Measurements from ENCODE around the gene RASGEF1B. TPM values are rescaled to one million over a fixed set of nuclear protein-coding genes. Genes with fewer than 3 reads are reported as not detected.

The RASGEF1B gene
- total and polyA plus RNA-seq, 2 of the 4 experiments (the other 2 are of a cell fraction), result 0.09 to 0.36 TPM

DNA sequence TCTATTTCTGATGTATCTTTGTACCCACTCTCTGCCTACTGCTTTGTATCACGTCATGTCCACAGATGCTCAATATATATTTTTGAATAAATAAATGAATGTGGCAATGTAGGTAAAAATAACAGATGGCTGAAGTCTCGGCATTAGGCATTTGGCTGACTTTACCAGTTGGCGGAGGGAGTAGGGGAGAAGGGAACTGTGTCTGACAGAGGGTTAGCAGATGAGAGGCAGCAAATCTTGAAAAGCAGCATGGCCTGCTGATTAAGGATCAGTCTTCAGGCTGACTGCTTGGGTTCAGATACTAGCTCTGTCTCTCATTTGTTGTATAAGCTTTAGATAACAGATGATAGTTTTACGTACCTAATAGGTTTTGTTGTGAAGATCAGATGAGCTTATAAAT, 31.9 kb upstream of the RASGEF1B start:
- Histone ChIP-seq H2BK15ac (ENCODE audit: low read depth, low read length) (no peak overlapping the region), H3K23ac (ENCODE audit: low read depth, low read length) (no peak overlapping the region), H3K9me1 (ENCODE audit: insufficient read depth, low read length) (no peaks in the 10 kb centered on the region), H3K9ac (ENCODE audit: low read depth, low read length) (no peak overlapping the region), H2AK5ac (ENCODE audit: low read depth, low read length) (no peak overlapping the region), H3K4me3 (ENCODE audit: insufficient read depth, low read depth, low read length) (no peak overlapping the region), H3K4me1 (ENCODE audit: control insufficient read depth, insufficient read depth, low read length) (no peaks in the 10 kb centered on the region), H3K4me2 (ENCODE audit: low read depth, low read length) (no peak overlapping the region), H4K91ac (ENCODE audit: insufficient read depth, low read depth, low read length) (no peak overlapping the region), H2AFZ (replicated peaks; ENCODE audit: low read length, poor library complexity) (no peak overlapping the region), H4K8ac (ENCODE audit: low read depth in 2 of 2, low read length in 2 of 2) (no peak overlapping the region), H4K20me1 (ENCODE audit: insufficient read depth, low read length) (no peaks in the 10 kb centered on the region), H3K79me1 (ENCODE audit: low read depth in 1 of 2, low read length in 2 of 2) (no peaks in the 10 kb centered on the region), H3K27ac (ENCODE audit: insufficient read depth, low read length) (no peak overlapping the region), H2AK9ac (replicated peaks; ENCODE audit: low read depth, low read length, poor library complexity) (no peak overlapping the region), H2BK20ac (ENCODE audit: low read depth, low read length) (no peak overlapping the region), H3K18ac (ENCODE audit: low read depth, low read length) (no peak overlapping the region), H4K5ac (ENCODE audit: low read depth, low read length) (no peak overlapping the region), H3K14ac (replicated peaks; ENCODE audit: low read depth, low read length) (no peak overlapping the region), H3K56ac (ENCODE audit: extremely low read depth, insufficient read depth, low read length) (no peak overlapping the region), H3K4ac (ENCODE audit: low read depth, low read length) (no peak overlapping the region), H2BK5ac (ENCODE audit: low read depth, low read length, poor library complexity, severe bottlenecking) (no peak overlapping the region), H3K36me3 (ENCODE audit: control insufficient read depth, insufficient read depth, low read length) (no peaks in the 10 kb centered on the region), H3K9me3 (ENCODE audit: control insufficient read depth, insufficient read depth, low read length) (no peaks in the 10 kb centered on the region), H3K27me3 (ENCODE audit: control insufficient read depth, insufficient read depth, low read length) (peaks cover 17% of the 10 kb centered on the region), H2BK120ac (ENCODE audit: low read depth, low read length) (no peak overlapping the region)
- dilution Hi-C loops (cut with HindIII; ENCODE audit: low sequenced_read_pairs, unreplicated experiment) (no loop called here), in situ Hi-C loops (cut with MboI; ENCODE audit: low sequenced_read_pairs) (no loop called here), intact Hi-C loops (cut with micrococcal nuclease) (no loop called here)
- no TSS peak for BruUV-seq (replicated peaks)
- ChIA-PET POLR2A (ENCODE audit: unreplicated experiment) (no interaction called here), CTCF (no interaction called here)
- ATAC-seq (ENCODE audit: low read depth) (no peak), DNase-seq (no peak)
- no peak for TF ChIP-seq CHD1 (IDR thresholded peaks at IDR 0.05; ENCODE audit: low read depth, low read length)
- TF ChIP-seq MXI1 (IDR thresholded peaks at IDR 0.05; ENCODE audit: borderline replicate concordance, low read depth, low read length), result no peak
- no peak for TF ChIP-seq NFE2L2 (IDR thresholded peaks at IDR 0.05; ENCODE audit: low read depth, low read length)
- TF ChIP-seq CEBPB (IDR thresholded peaks at IDR 0.05; ENCODE audit: low read depth, low read length), result no peak
- TF ChIP-seq, protein P1, sequence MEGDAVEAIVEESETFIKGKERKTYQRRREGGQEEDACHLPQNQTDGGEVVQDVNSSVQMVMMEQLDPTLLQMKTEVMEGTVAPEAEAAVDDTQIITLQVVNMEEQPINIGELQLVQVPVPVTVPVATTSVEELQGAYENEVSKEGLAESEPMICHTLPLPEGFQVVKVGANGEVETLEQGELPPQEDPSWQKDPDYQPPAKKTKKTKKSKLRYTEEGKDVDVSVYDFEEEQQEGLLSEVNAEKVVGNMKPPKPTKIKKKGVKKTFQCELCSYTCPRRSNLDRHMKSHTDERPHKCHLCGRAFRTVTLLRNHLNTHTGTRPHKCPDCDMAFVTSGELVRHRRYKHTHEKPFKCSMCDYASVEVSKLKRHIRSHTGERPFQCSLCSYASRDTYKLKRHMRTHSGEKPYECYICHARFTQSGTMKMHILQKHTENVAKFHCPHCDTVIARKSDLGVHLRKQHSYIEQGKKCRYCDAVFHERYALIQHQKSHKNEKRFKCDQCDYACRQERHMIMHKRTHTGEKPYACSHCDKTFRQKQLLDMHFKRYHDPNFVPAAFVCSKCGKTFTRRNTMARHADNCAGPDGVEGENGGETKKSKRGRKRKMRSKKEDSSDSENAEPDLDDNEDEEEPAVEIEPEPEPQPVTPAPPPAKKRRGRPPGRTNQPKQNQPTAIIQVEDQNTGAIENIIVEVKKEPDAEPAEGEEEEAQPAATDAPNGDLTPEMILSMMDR (conservative IDR thresholded peaks at IDR 0.05; ENCODE audit: low read depth, low read length), result no peak
- no peak for TF ChIP-seq RFX5 (IDR thresholded peaks at IDR 0.05; ENCODE audit: low read depth, low read length)
- no peak for TF ChIP-seq RAD21 (IDR thresholded peaks at IDR 0.05; ENCODE audit: low read length)
- no peak for TF ChIP-seq BHLHE40 (IDR thresholded peaks at IDR 0.05; ENCODE audit: low read depth, low read length)
- TF ChIP-seq, protein P2, sequence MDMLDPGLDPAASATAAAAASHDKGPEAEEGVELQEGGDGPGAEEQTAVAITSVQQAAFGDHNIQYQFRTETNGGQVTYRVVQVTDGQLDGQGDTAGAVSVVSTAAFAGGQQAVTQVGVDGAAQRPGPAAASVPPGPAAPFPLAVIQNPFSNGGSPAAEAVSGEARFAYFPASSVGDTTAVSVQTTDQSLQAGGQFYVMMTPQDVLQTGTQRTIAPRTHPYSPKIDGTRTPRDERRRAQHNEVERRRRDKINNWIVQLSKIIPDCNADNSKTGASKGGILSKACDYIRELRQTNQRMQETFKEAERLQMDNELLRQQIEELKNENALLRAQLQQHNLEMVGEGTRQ (IDR thresholded peaks at IDR 0.05; ENCODE audit: low read depth, low read length), result no peak
- no peak for TF ChIP-seq RCOR1 (IDR thresholded peaks at IDR 0.05; ENCODE audit: insufficient replicate concordance, low read length)
- no peak for TF ChIP-seq SMC3 (IDR thresholded peaks at IDR 0.05; ENCODE audit: low read depth, low read length)
- no peak for TF ChIP-seq FOS (IDR thresholded peaks at IDR 0.05; ENCODE audit: low read depth, low read length)
- no CpG with 5 or more reads among the region's 4 CpGs for WGBS, 2 experiments (ENCODE audit: extremely low coverage in 2 of 2, insufficient read length in 1 of 2)

Data from IMR-90 (cell line).